GM12891 (cell line): ENCODE data around the gene CAMTA1.

Experiments
- DNase-seq: peaks from one replicate; pipeline ENCODE4 v3.0.0; 2011; ENCODE audit warnings: low spot score; ENCODE audit not compliant: insufficient read length
- FAIRE-seq: peaks from 2 replicates; lab custom pipeline; 2011; peaks lifted over from hg19 to GRCh38; lab: Jason Lieb, UNC
- PAX5 ChIP-seq: IDR thresholded peaks from 2 replicates; pipeline ENCODE4 v1.6.1; 2011; ENCODE audit warnings: low read length, moderate library complexity, mild to moderate bottlenecking; ENCODE audit not compliant: insufficient read depth, severe bottlenecking
- POLR2A ChIP-seq: IDR thresholded peaks from 2 replicates; pipeline ENCODE4 v1.6.1; 2011; ENCODE audit warnings: low read depth, low read length, control low read depth
- POLR2AphosphoS5 ChIP-seq: IDR thresholded peaks from 2 replicates; pipeline ENCODE4 v1.6.1; 2011; ENCODE audit warnings: low read depth, low read length, control low read depth
- POU2F2 ChIP-seq: IDR thresholded peaks from 2 replicates; pipeline ENCODE4 v1.6.1; 2011; ENCODE audit warnings: low read depth, mild to moderate bottlenecking, control low read depth, low read length, moderate library complexity
- SPI1 ChIP-seq: IDR thresholded peaks from 2 replicates; pipeline ENCODE4 v1.6.1; 2011; ENCODE audit warnings: low read depth, low read length, control low read depth
- TAF1 ChIP-seq: IDR thresholded peaks from 2 replicates; pipeline ENCODE4 v1.6.1; 2011; ENCODE audit warnings: low read depth, low read length, control low read depth

The CAMTA1 gene

GRCh38 chr1:7279769-7280168, 494.5 kb downstream of the CAMTA1 start:
- FAIRE-seq, result no peak
- TF ChIP-seq SPI1 (no peak), POU2F2 (no peak), POLR2A (no peak), TAF1 (no peak), PAX5 (no peak), POLR2AphosphoS5 (no peak)
- no peak for DNase-seq

GRCh38 chr1:7280347-7280960, 495.2 kb downstream of the CAMTA1 start:
- no peak for TF ChIP-seq POLR2A
- TF ChIP-seq TAF1, result no peak
- DNase-seq, result no peak
- no peak for FAIRE-seq

DNA sequence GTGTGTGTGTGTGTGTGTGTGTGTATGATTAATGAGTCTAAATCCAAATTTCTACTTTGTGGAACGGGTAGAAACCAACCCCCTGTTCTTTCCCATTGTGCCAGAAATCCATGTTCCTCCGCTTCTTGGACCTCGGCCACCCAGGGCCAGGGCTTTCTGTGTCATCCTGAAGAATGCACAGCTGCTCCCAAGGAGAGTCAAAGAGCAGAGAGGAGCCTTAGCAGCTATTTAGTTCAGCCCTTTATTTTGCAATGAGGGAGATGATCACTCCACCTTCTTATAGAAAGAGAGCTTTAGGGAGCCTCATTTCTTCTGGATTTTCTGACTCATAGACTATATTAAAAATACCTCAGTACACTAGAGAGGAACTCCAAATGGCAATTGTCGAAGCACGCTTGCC, 496.6 kb downstream of the CAMTA1 start:
- FAIRE-seq (no peak), DNase-seq (no peak)
- TF ChIP-seq POU2F2, result no peak
- TF ChIP-seq PAX5, result no peak
- no peak for TF ChIP-seq SPI1

- DNase-seq (no peak), FAIRE-seq (no peak)
- TF ChIP-seq SPI1 (no peak), POLR2AphosphoS5 (no peak), POU2F2 (no peak), TAF1 (no peak), PAX5 (no peak), POLR2A (no peak)
These were observed 499.7 kb downstream of the CAMTA1 start for GRCh38 chr1:7284839-7285435.

DNA sequence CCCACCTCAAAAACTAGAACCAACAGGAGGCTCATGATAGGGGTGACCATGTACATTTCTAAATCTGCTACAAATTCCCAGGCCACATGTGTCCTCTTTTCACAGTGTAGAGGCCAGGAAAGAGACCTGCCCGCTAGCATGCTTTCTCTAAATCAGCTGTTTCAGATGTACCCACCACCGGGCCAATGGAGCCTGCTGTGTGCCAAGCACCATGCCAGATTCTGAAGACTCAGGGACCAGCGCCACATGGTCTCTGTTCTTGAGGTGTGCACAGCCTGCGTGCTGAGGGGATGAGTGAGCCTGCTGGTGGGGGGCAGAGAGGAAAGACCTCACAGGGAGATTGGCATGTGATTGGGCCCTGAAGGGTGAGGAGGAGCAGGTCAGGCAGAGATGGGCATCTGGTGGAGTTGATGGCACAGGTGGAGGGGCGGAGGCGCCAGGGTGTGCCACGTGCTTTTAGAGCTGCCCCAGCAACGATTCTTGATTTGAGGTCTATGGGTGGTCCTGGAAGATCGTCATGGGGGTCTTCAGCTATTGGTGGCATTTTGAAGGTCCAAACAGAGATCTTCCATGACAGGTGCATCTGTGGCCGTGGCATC, 500.7 kb downstream of the CAMTA1 start:
- DNase-seq, result no peak
- no peak for FAIRE-seq
- TF ChIP-seq POU2F2, result no peak
- no peak for TF ChIP-seq TAF1
- no peak for TF ChIP-seq POLR2AphosphoS5
- no peak for TF ChIP-seq SPI1
- no peak for TF ChIP-seq PAX5

- no peak for FAIRE-seq
- no peak for TF ChIP-seq SPI1
- TF ChIP-seq POLR2A, result no peak
- TF ChIP-seq PAX5, result no peak
- TF ChIP-seq POU2F2, result no peak
These were observed 501.8 kb downstream of the CAMTA1 start for GRCh38 chr1:7287013-7287412.

DNA sequence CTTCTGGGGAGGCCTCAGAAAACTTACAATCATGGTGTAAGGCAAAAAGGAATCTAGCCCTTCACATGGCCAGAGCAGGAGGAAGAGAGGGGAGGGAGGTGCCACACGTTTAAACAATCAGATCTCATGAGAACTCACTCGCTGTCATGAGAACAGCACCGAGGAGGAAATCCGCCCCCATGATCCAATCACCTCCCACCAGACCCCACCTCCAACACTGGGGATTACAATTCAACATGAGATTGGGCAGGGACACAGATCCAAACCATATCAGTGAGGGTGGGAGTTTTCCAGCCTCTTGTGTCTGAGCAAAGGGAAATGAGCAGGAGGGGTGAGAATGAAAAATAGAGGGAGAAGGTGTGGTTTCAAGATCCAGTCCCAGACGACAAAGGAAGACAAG, 503.7 kb downstream of the CAMTA1 start:
- TF ChIP-seq POLR2AphosphoS5, result no peak
- TF ChIP-seq POLR2A, result no peak
- no peak for TF ChIP-seq SPI1
- no peak for TF ChIP-seq TAF1
- TF ChIP-seq PAX5, result no peak
- no peak for TF ChIP-seq POU2F2
- DNase-seq (no peak), FAIRE-seq (no peak)

More at GRCh38 chr1:7287013-7287412, 501.8 kb downstream of the CAMTA1 start:
- no peak for DNase-seq

GRCh38 chr1:7289694-7290093, 504.4 kb downstream of the CAMTA1 start:
- no peak for DNase-seq
- TF ChIP-seq PAX5 (no peak), TAF1 (no peak), SPI1 (no peak), POLR2AphosphoS5 (no peak), POLR2A (no peak), POU2F2 (no peak)
- no peak for FAIRE-seq

DNA sequence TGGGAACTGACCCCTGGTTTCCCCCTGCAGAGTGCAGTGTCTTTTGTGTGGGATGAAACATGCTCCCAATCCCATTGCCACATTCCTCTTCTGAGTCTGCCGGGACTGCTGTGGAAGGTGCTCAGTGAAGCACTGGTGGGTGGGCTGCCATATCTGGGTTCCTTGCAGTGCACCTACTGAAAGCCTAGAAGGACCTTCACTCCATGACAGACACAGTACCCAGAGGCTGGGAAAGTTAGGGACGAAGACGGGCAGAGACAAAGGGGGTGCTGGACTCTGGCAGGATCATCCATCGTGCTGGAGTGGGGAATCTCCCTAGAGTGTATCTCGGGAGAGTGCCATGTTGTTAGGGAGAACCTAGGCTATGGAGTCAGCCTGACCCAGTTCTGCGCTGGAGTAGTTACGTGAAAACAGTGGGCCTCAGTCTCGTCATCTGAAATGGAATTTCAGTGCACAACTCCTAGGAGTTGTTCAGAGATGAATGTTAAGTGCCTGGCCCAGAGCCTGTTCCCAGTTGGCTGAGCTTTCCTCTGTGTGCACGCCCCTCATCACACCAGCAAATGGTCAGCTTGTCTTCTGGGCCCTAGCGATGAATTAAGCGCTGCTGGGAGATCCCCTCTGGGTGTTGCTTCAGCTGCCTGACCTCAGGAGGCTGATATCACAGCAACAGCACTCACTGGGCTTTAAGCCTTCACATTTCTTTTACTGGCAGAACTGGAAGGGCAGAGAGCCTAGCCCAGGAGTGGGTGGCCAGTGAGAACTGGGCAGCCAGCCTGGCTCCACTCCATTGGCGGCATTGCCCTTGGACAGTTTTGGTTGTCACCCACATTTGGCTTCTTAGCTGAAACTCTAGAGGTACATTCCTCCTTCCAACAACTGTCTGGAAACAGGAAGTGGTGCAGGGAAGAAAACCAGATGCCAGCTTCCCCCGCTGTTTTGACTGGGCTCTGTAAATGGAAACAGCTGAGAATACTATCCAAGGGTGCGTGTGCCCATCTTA, 506.0 kb downstream of the CAMTA1 start:
- FAIRE-seq, result no peak
- DNase-seq, result no peak
- TF ChIP-seq TAF1 (no peak), POLR2A (no peak), SPI1 (no peak)
